GM12865 (cell line): ENCODE measurements around the gene PPP1R18.
"Not testable (repeated sequence)": the region's sequence is repeated elsewhere in the genome, so short reads cannot be mapped to it uniquely, and the experiment has no call there.

Experiments used
- DNase-seq: peaks from one replicate; pipeline ENCODE4 v3.0.0; 2010; ENCODE audit warnings: low read depth
- H3K4me3 ChIP-seq: 2 replicates; pipeline ENCODE4 v1.5.1; 2011; ENCODE audit warnings: mild to moderate bottlenecking, low read depth, low read length, control low read depth
- CTCF ChIP-seq: IDR thresholded peaks from 2 replicates; pipeline ENCODE4 v1.5.1; 2011; ENCODE audit warnings: low read length, control low read depth, low read depth, inconsistent platforms; ENCODE audit not compliant: insufficient read depth; ENCODE audit errors: missing control alignments

PPP1R18 gene

GRCh38 chr6:30726506-30727413, 40.3 kb upstream of the PPP1R18 start:
- TF ChIP-seq CTCF, result no peak
- H3K4me3 ChIP-seq, result no peak overlapping the region
- no peak for DNase-seq

- H3K4me3 ChIP-seq, result no peak overlapping the region
- peak; percentile 49 for DNase-seq
- no peak for TF ChIP-seq CTCF
Measured at GRCh38 chr6:30725713-30726505, 39.5 kb upstream of the PPP1R18 start.

GRCh38 chr6:30724906-30725667, 38.6 kb upstream of the PPP1R18 start:
- TF ChIP-seq CTCF, result no peak
- H3K4me3 ChIP-seq, result no peak overlapping the region
- DNase-seq, result peak; percentile 27

- H3K4me3 ChIP-seq, DNase-seq: not testable (repeated sequence)
Measured at GRCh38 chr6:30723843-30724741, 37.6 kb upstream of the PPP1R18 start.

GRCh38 chr6:30723159-30723842, 36.9 kb upstream of the PPP1R18 start:
- not testable (repeated sequence) for DNase-seq
- H3K4me3 ChIP-seq, result peak overlapping the region; percentile 38

GRCh38 chr6:30722280-30723112, 36.1 kb upstream of the PPP1R18 start:
- TF ChIP-seq CTCF, result peak; percentile 95

GRCh38 chr6:30722025-30722279, 35.5 kb upstream of the PPP1R18 start:
- DNase-seq, result peak; percentile 41

More at GRCh38 chr6:30722280-30723112, 36.1 kb upstream of the PPP1R18 start:
- DNase-seq, result peak; percentile 84
- peak overlapping the region; percentile 92 for H3K4me3 ChIP-seq

More at GRCh38 chr6:30722025-30722279, 35.5 kb upstream of the PPP1R18 start:
- peak overlapping the region; percentile 92 for H3K4me3 ChIP-seq
